ENCODE results near the gene RBM14.

GRCh38 chr11:66639066-66639813 is 22.8 kb downstream of the RBM14 start:
- no peak; the same call in 1 of the 2 replicates for TF ChIP-seq POLR2A (IDR thresholded peaks at IDR 0.05; ENCODE audit: low read depth, low read length)
- TF ChIP-seq TAF1 (IDR thresholded peaks at IDR 0.05; ENCODE audit: borderline replicate concordance, low read depth, low read length): no peak
- no peak for TF ChIP-seq POLR2AphosphoS5 (IDR thresholded peaks at IDR 0.05; ENCODE audit: low read depth, low read length)

Data from GM12892 (cell line).